Neural cell (in vitro differentiated cells): ENCODE data around the gene IDH3A. TPM values are rescaled to one million over a fixed set of nuclear protein-coding genes. Genes with fewer than 3 reads are reported as not detected.
"Not testable (repeated sequence)": the region's sequence is repeated elsewhere in the genome, so short reads cannot be mapped to it uniquely, and the experiment has no call there.

Experiments used
- H2AFZ ChIP-seq: fragments of 200-600, 300-800 bp; sonication (generic), shearing (Covaris generic); 2 replicates; pipeline ENCODE4 v1.6.0; 2014; ENCODE audit warnings: low read depth, mild to moderate bottlenecking, antibody characterized with exemption, low read length, moderate library complexity
- H3F3A ChIP-seq: fragments of 200-600 bp; shearing (Covaris generic); 2 replicates; pipeline ENCODE4 v1.6.1; 2016; ENCODE audit warnings: mild to moderate bottlenecking, moderate library complexity, mixed read lengths, antibody characterized with exemption, low read length; ENCODE audit not compliant: insufficient read depth, poor library complexity, severe bottlenecking
- H3K27ac ChIP-seq: fragments of 200-600, 300-800 bp; sonication (generic), shearing (Covaris generic); 2 replicates; pipeline ENCODE4 v1.5.1; 2014; ENCODE audit warnings: mild to moderate bottlenecking, low read length, moderate library complexity
- H3K27me3 ChIP-seq: fragments of 300-800, 200-600 bp; sonication (generic), shearing (Covaris generic); 2 replicates; pipeline ENCODE4 v1.6.0; 2014; ENCODE audit warnings: mild to moderate bottlenecking, low read depth, low read length, moderate library complexity; ENCODE audit not compliant: insufficient read depth
- H3K36me3 ChIP-seq: fragments of 300-800, 200-600 bp; sonication (generic), shearing (Covaris generic); 2 replicates; pipeline ENCODE4 v1.5.1; 2014; ENCODE audit warnings: mild to moderate bottlenecking, antibody characterized with exemption, low read length, moderate library complexity; ENCODE audit not compliant: insufficient read depth
- H3K4me2 ChIP-seq: fragments of 300-800, 200-600 bp; sonication (generic), shearing (Covaris generic); 2 replicates; pipeline ENCODE4 v1.6.0; 2014; ENCODE audit warnings: mild to moderate bottlenecking, low read length
- H3K4me3 ChIP-seq: fragments of 300-800, 200-600 bp; sonication (generic), shearing (Covaris generic); 2 replicates; pipeline ENCODE4 v1.5.1; 2014; ENCODE audit warnings: mild to moderate bottlenecking, low read length, moderate library complexity
- H3K79me2 ChIP-seq: fragments of 200-600 bp; shearing (Covaris generic); replicated peaks from 2 replicates; pipeline ENCODE4 v1.6.0; 2014; ENCODE audit warnings: mild to moderate bottlenecking, low read length, moderate library complexity; ENCODE audit not compliant: insufficient read depth
- H3K9ac ChIP-seq: fragments of 300-800, 200-600 bp; sonication (generic), shearing (Covaris generic); 2 replicates; pipeline ENCODE4 v1.6.1; 2016; ENCODE audit warnings: mild to moderate bottlenecking, low read length, mixed read lengths
- H3K9me2 ChIP-seq: fragments of 200-600 bp; shearing (Covaris generic); 2 replicates; pipeline ENCODE4 v1.6.1; 2016; ENCODE audit warnings: mild to moderate bottlenecking, low read length, mixed read lengths; ENCODE audit not compliant: insufficient read depth
- H3K9me3 ChIP-seq: fragments of 200-600, 300-800 bp; sonication (generic), shearing (Covaris generic); 2 replicates; pipeline ENCODE4 v1.6.1; 2016; ENCODE audit warnings: mild to moderate bottlenecking, mixed run types, low read length, moderate library complexity, mixed read lengths
- H4K20me1 ChIP-seq: fragments of 200-600 bp; shearing (Covaris generic); 2 replicates; pipeline ENCODE4 v1.6.1; 2016; ENCODE audit warnings: mild to moderate bottlenecking, mixed run types; ENCODE audit not compliant: insufficient read depth
- EP300 ChIP-seq: fragments of 450-650 bp; conservative IDR thresholded peaks from 2 replicates; pipeline ENCODE4 v1.6.1; 2014; ENCODE audit warnings: antibody characterized with exemption, mild to moderate bottlenecking, moderate library complexity; ENCODE audit not compliant: poor library complexity, severe bottlenecking
- EZH2 ChIP-seq: fragments of 200-600, 300-800 bp; shearing (Covaris generic), sonication (generic); IDR thresholded peaks from 2 replicates; pipeline ENCODE4 v1.6.1; 2014; ENCODE audit warnings: antibody characterized with exemption, low read length, borderline replicate concordance, mild to moderate bottlenecking; ENCODE audit not compliant: insufficient read depth, poor library complexity, severe bottlenecking
- MXI1 ChIP-seq: fragments of 450-650 bp; conservative IDR thresholded peaks from 2 replicates; pipeline ENCODE4 v1.6.1; 2014; ENCODE audit warnings: antibody characterized with exemption, mild to moderate bottlenecking; ENCODE audit not compliant: poor library complexity, severe bottlenecking
- POLR2AphosphoS5 ChIP-seq: IDR thresholded peaks from 2 replicates; pipeline ENCODE4 v1.6.1; 2012
- RAD21 ChIP-seq: fragments of 450-650 bp; conservative IDR thresholded peaks from 2 replicates; pipeline ENCODE4 v1.6.1; 2014; ENCODE audit warnings: antibody characterized with exemption, mild to moderate bottlenecking, moderate library complexity
- REST ChIP-seq: IDR thresholded peaks from 2 replicates; pipeline ENCODE4 v1.6.1; 2012; ENCODE audit warnings: borderline replicate concordance
- SMC3 ChIP-seq: fragments of 450-650 bp; conservative IDR thresholded peaks from 2 replicates; pipeline ENCODE4 v1.6.1; 2014; ENCODE audit warnings: antibody characterized with exemption, mild to moderate bottlenecking, moderate library complexity; ENCODE audit not compliant: poor library complexity
- TAF1 ChIP-seq: IDR thresholded peaks from 2 replicates; pipeline ENCODE4 v1.6.1; 2012; ENCODE audit warnings: low read depth
- polyA plus RNA-seq: library from polyadenylated mRNA; depleted of rRNA; stranded (reverse); fragments of >200 nt; gene quantifications from 2 replicates; pipeline ENCODE4 v1.2.3, GENCODE V29; 2014
- TF ChIP-seq, protein P1 (sequence below): fragments of 450-650 bp; IDR thresholded peaks from 2 replicates; pipeline ENCODE4 v1.5.1; 2014; ENCODE audit warnings: antibody characterized with exemption, mild to moderate bottlenecking, moderate library complexity; ENCODE audit not compliant: poor library complexity, severe bottlenecking

IDH3A gene
- polyA plus RNA-seq, 1 donor from 2014 or later = 90.7 TPM

DNA sequence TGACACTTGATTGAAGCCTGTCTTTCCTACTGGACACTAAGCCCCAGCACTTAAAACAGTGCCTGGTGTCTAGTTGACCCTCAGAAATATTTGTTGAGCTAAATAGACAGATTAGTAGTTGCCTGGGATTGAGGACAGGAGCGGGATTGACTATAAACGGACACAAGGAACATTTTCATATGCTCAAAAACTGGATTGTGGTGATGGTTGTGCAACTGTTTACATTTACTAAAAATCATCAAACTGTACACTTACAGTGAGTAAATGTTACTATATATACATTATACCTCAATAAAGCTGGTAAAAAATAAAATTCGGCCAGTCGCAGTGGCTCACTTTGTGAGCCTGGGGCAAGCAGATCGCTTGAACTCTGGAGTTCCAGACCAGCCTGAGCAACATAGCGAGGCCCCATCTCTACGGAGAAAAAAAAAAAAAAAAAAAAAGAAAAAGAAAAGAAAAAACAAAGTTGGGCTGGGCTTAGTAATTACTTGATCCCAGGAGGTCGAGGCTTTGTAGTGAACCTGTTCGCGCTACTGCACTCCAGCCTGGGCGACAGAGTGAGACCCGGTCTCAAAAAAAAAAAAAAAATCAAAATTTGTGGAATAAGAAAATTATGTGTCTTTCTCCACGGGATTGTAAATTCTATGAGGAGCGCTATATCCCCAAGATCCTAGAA, 632 bp upstream of the IDH3A start:
- Histone ChIP-seq H3K9me2 (no peaks in the 10 kb centered on the region), H3F3A (no peaks in the 10 kb centered on the region), H4K20me1 (no peaks in the 10 kb centered on the region), H2AFZ (peak overlapping the region; percentile 88), H3K9me3 (no peaks in the 10 kb centered on the region), H3K4me2 (peak overlapping the region; percentile 16), H3K79me2 (peaks cover 14% of the 10 kb centered on the region), H3K9ac (peak overlapping the region; percentile 59), H3K36me3 (no peaks in the 10 kb centered on the region), H3K27me3 (no peaks in the 10 kb centered on the region), H3K27ac (peak overlapping the region; percentile 63), H3K4me3 (peak overlapping the region; percentile 95)
- TF ChIP-seq SMC3 = no peak
- no peak for TF ChIP-seq POLR2AphosphoS5
- TF ChIP-seq TAF1 = no peak
- TF ChIP-seq MXI1 = no peak
- no peak for TF ChIP-seq RAD21
- TF ChIP-seq, protein P1, sequence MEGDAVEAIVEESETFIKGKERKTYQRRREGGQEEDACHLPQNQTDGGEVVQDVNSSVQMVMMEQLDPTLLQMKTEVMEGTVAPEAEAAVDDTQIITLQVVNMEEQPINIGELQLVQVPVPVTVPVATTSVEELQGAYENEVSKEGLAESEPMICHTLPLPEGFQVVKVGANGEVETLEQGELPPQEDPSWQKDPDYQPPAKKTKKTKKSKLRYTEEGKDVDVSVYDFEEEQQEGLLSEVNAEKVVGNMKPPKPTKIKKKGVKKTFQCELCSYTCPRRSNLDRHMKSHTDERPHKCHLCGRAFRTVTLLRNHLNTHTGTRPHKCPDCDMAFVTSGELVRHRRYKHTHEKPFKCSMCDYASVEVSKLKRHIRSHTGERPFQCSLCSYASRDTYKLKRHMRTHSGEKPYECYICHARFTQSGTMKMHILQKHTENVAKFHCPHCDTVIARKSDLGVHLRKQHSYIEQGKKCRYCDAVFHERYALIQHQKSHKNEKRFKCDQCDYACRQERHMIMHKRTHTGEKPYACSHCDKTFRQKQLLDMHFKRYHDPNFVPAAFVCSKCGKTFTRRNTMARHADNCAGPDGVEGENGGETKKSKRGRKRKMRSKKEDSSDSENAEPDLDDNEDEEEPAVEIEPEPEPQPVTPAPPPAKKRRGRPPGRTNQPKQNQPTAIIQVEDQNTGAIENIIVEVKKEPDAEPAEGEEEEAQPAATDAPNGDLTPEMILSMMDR = no peak
- TF ChIP-seq REST = no peak
- no peak for TF ChIP-seq EZH2
- no peak for TF ChIP-seq EP300

- Histone ChIP-seq H3K4me2 (peak overlapping the region; percentile 97), H3K4me3 (peak overlapping the region; percentile 95), H3K9me2 (no peaks in the 10 kb centered on the region), H3K27ac (peak overlapping the region; percentile 65), H3K36me3 (peaks cover 5% of the 10 kb centered on the region), H3K9ac (peak overlapping the region; percentile 81), H3F3A (no peaks in the 10 kb centered on the region), H3K27me3 (no peaks in the 10 kb centered on the region), H3K9me3 (no peaks in the 10 kb centered on the region), H3K79me2 (peaks cover 21% of the 10 kb centered on the region), H4K20me1 (no peaks in the 10 kb centered on the region), H2AFZ (peak overlapping the region; percentile 0)
- no peak for TF ChIP-seq POLR2AphosphoS5
- TF ChIP-seq SMC3 = peak; percentile 34
- peak; percentile 13 for TF ChIP-seq RAD21
- no peak for TF ChIP-seq TAF1
- TF ChIP-seq REST = peak; percentile 30
- no peak for TF ChIP-seq EP300
- TF ChIP-seq, protein P1 = no peak
- no peak for TF ChIP-seq EZH2
Observed at GRCh38 chr15:78149805-78150751, 916 bp downstream of the IDH3A start.

GRCh38 chr15:78151075-78151474, 1.9 kb downstream of the IDH3A start:
- Histone ChIP-seq H3K4me3 (peak overlapping the region; percentile 95), H3K4me2 (peak overlapping the region; percentile 97), H3K79me2 (peaks cover 21% of the 10 kb centered on the region)
- H3K36me3 ChIP-seq, H3K9me2 ChIP-seq, H3F3A ChIP-seq, H3K9me3 ChIP-seq, H3K9ac ChIP-seq, H2AFZ ChIP-seq, H3K27me3 ChIP-seq, H3K27ac ChIP-seq, H4K20me1 ChIP-seq: not testable (repeated sequence)
